GM21576 (cell line): ENCODE results near the gene JMJD8.

Source experiments
- ATAC-seq: cut with Tn5 transposase; IDR thresholded peaks from one replicate; pipeline ENCODE4 v1.9.1; 2021; ENCODE audit warnings: mild to moderate bottlenecking, moderate library complexity; ENCODE audit not compliant: unreplicated experiment

JMJD8 gene

GRCh38 chr16:710500-711075, 26.5 kb upstream of the JMJD8 start:
- no peak for ATAC-seq

DNA sequence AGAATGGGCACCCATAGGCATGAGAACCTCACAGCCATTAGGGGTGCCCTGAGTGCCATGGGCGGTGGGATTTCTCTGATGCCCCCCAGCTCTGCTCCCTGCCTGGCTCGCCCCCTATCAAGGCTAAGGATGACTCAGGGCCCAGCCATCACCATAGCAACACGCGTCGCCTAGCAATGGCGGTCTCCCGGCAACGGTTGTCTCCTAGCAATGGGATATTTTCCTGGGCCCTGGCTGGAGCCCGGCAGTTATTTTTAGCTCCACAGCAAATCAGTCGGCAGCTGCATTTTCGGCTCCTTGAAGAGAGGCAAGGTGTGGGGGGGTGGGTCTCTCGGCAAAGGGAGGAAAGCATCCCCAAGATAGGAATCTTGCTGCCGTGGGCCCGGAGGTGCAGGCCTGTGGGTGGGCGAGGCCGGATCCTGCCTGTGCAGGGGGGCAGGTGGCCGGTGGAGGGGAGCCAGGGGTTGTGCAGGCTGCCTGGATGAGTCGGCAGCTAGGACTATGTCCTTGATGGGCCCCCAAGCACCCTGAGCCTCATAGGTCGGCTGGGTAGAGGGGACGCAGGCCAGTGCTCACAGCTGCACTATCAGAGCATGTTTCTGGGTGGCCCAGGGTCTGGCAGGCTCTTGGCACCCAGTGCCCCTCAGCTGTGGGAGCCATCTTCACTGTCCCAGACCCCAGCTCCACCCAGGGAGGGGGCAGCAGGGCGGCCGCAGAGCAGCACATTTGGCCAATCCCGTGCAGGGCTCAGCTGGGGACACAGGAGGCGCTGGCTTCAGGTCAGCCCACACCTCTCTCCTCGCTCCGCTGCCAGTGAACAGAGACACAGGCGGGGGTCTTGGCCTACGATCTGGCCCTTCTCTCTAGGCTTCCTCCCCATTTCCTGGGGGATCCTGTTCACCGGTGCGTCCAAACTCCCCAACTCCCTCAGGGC, 25.7 kb upstream of the JMJD8 start:
- no peak for ATAC-seq

GRCh38 chr16:708959-709358, 24.8 kb upstream of the JMJD8 start:
- no peak for ATAC-seq

- no peak for ATAC-seq
Measured at GRCh38 chr16:708019-708418, 23.9 kb upstream of the JMJD8 start.

DNA sequence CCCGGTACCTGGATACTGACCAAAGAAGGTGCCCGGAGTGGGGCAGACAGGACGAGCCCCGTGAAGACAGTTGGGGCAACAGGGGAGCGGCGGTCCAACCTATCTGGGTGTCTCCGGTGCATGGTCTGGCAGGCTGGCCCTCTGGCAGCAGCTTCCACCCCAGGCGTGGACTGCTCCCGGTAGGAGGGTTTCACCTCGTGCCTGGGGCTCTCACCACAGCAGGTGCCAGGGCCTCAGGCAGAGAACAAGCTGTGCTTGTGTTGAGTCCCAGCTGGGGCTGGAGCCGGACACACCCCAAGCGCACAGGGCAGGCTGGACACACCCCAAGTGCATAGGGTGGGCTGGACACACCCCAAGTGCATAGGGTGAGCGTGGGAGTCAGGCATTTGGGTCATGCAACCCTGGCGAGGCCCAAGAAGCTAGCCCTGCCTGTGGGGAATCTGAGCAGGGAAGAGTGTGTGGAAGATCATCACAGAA, 23.0 kb upstream of the JMJD8 start:
- ATAC-seq, result no peak

DNA sequence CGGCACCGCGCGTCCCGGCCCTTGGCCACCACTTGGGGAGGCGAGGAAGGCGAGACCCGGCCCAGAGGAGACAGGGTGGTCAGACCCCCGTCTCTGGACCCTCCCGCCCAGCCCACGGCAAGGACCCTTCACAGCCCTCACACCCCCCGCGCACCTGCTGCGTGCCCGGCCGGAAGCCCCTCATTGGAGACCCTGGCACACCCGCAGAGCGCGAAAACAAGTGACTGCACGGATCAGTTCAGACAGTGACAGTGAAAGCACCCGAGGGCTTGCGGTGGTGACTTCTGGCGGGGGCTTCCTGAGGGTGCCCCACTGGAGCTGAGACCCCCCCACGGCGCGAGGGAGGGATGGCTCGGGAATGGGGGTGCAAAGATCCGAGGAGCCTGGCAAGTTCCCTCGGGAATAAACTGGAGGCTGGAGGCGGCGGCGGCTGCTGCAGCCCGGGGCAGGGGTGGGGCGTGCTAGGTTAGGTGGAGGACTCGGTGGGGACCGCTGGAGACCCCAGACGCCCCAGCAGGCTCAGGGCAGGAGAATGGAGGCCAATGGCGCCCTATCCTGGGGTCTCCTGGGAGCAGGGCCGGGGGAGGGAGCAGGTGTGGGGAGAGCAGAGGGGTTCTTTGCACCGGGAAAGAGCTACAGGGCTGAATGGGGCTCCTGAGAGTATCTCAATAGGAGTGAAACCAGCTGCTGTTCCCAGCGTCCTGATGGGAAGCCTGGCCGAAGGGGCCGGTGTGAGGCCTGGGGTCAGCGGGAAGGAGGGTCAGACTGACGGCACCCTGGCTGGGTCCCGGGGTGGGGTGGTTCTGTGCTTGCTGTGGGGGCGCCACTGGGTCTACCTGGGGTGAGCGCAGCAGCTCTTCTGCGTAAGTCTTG, 22.3 kb upstream of the JMJD8 start:
- ATAC-seq, result no peak

DNA sequence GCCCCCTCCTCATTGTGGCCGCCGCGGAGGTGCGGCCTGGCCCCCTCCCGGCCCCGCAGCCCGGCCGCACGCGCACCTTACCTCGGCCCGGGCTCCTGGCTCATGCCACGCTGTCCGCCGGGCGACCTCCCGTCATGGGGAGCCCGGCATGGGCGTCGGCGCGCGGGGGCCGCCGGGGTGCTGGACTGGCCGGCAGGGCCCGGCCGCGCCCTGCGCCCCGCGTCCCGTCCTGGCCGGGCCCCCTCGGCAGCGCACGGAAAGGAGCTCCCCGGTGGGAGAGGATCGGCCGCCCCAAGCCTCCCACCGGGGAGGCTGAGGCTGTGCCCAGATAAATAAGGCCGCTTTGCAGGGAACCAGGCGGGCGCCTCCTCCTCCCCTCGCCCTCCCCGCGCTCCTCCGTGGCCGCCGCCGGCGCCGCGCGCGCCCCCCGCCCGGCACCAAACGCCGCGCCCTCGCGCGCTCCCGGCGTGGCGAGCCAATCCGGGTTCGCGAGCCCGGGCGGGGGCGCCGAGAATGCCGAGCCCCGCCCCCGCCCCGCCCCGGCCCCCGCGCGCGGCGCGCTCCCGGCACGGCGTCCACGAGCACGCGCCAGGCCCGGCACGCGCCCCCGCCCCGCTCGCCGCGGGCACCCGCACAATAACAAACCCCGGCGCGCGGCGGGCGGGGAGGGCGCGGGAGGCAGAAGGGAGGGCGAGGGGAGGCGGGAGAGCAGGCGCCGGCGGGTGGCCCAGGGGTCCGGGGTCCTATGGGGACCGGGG, 21.5 kb upstream of the JMJD8 start, which contains the start of gene FBXL16:
Gene FBXL16 (minus strand): TSS at position 371 of the 758 bp plus-strand sequence. CDS start 8,396 bp downstream, outside the sequence.
- ATAC-seq, result no peak

GRCh38 chr16:704552-705380, 20.6 kb upstream of the JMJD8 start:
- no peak for ATAC-seq

DNA sequence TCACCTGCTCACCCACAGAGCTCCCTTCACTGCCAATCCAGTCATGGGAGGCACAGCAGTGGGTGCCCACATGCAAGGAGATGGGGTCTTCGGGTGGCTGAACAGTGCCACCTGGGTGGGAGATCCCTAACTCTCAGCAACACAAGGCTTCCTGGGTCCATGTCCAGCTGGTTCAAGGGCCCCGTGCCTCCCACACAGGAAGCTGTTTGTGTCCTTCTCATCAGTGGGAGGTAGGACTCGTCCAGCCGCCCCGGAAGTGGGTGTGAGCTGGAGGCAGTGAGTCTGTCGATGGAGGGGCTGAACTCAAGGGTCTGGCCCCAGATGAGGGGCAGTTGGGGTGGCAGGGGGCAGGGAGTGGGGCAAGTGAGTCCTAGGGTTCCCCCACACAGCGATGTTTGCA, 19.9 kb upstream of the JMJD8 start:
- ATAC-seq, result no peak

- ATAC-seq, result no peak
Measured at GRCh38 chr16:703406-703805, 19.3 kb upstream of the JMJD8 start.

DNA sequence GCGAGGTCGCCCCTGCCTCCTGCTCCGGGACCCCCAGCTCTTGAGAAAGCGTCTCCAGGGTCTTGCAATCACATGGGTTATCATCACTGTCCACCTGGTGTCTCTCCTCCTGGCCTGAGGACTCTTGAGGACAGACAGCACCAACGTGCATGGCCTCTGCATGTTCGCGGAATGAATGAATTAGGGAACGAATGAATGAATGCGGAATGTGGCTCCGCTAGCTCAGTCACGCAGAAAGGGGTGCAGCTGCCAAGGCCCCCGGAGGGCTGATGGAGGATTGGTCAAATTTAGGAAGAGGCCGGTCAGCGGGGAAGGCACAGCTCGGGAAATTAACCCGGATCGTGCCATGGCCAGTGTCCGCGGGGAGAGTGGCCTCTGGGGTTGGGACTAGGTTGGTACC, 18.2 kb upstream of the JMJD8 start:
- ATAC-seq, result no peak

GRCh38 chr16:700684-701584, 16.8 kb upstream of the JMJD8 start:
- ATAC-seq, result no peak

DNA sequence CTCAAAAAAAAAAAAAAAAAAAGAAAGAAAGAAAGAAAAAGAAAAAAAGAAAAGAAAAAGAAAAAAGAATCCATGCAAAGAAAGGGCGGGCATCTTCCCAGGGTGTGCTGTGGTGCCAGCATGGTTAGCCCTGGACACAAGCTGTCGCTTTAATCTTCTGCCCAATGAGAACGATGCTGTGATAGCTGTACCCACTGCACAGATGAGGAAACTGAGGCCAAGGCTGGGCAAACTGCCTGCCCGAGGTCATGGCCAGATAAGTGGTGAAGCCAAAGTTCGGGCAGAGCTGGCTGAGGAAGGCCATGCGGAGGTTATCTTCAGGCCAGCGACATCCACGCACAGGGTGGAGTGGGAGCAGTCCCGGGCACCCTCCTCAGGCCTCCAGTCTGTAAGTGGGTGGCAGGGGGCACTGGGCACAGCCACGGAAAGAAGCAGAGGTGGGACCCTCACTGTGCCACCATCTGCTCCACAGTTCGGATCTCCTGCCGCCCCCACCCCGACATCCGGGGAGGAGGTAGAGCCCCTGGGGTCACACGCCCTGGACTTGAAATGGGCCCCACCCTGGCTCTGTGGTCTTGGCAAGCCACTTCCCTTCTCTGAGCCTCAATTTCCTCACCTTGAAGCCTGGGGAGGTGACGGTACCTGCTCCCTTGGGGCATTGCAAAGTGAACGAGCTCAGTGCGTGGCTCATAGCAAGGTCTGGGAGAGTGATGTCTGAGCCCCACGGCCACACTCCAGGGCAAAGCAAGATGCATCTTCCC, 15.0 kb upstream of the JMJD8 start:
- ATAC-seq, result no peak

GRCh38 chr16:695355-696089, 11.4 kb upstream of the JMJD8 start:
- no peak for ATAC-seq

- ATAC-seq, result no peak
Measured at GRCh38 chr16:694863-695354, 10.8 kb upstream of the JMJD8 start.

GRCh38 chr16:694187-694862, 10.2 kb upstream of the JMJD8 start:
- no peak for ATAC-seq
